Activated naive CD8-positive, alpha-beta T cell (primary cell): ENCODE measurements around the gene AMN.
"Not testable (repeated sequence)": the region's sequence is repeated elsewhere in the genome, so short reads cannot be mapped to it uniquely, and the experiment has no call there.

ENCODE experiments used
- H3K27ac Mint-ChIP-seq: one replicate; pipeline ENCODE4 v1.8.0; 2021; ENCODE audit warnings: mixed read lengths
- H3K27me3 Mint-ChIP-seq: one replicate; pipeline ENCODE4 v1.8.0; 2021; ENCODE audit warnings: mixed read lengths
- H3K36me3 Mint-ChIP-seq: one replicate; pipeline ENCODE4 v1.8.0; 2021; ENCODE audit warnings: mixed read lengths
- H3K4me1 Mint-ChIP-seq: one replicate; pipeline ENCODE4 v1.8.0; 2021; ENCODE audit warnings: low read depth, mixed read lengths
- H3K4me3 Mint-ChIP-seq: one replicate; pipeline ENCODE4 v1.8.0; 2021; ENCODE audit warnings: mild to moderate bottlenecking, mixed read lengths
- H3K9me3 Mint-ChIP-seq: one replicate; pipeline ENCODE4 v1.8.0; 2021; ENCODE audit warnings: low read depth, mixed read lengths

Gene AMN

DNA sequence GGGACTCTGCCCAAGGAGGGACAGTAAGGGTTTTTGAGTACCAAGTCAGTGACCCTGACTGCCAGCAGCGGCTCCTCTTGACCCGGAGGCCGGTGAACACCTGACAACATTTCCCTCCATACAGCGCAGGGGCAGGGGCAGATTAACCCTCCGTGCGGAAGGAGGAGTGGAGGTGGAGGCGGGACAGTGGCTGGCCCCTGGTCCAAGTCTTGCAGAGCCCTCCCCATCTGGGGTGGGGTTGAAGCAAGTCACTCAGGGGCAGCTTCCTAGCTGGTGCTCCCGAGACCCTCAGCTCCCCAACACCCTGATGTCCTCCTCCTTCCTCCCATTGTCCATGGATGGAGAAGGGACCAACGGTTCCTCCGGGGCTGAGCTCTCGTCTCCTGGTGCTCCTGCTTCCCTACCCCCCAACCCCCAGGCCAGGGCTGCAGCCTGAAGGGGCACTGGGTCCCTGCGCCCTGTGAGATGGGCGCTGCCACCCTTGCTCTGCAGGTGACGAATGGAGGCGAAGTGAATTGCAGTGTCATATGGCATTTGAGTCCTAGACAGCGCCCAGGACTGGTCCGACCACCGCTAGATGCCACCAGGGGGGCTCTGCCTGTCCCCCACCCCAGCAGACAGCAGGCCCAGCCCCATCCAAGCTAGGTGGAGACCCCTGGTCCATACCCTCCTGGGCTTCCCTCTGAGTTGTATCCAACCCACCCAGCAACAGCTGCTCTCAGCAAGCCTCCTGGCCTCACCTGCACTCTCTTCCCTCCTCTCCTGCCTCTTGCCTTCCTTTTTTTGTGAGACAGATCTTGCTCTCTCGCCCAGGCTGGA is 7.0 kb upstream of the AMN start:
- H3K36me3 Mint-ChIP-seq: no peaks in the 10 kb centered on the region
- H3K4me1 Mint-ChIP-seq: no peaks in the 10 kb centered on the region
- H3K27me3 Mint-ChIP-seq: no peaks in the 10 kb centered on the region
- H3K4me3 Mint-ChIP-seq: no peak overlapping the region
- H3K27ac Mint-ChIP-seq: peak overlapping the region; percentile 50
- H3K9me3 Mint-ChIP-seq: no peaks in the 10 kb centered on the region

DNA sequence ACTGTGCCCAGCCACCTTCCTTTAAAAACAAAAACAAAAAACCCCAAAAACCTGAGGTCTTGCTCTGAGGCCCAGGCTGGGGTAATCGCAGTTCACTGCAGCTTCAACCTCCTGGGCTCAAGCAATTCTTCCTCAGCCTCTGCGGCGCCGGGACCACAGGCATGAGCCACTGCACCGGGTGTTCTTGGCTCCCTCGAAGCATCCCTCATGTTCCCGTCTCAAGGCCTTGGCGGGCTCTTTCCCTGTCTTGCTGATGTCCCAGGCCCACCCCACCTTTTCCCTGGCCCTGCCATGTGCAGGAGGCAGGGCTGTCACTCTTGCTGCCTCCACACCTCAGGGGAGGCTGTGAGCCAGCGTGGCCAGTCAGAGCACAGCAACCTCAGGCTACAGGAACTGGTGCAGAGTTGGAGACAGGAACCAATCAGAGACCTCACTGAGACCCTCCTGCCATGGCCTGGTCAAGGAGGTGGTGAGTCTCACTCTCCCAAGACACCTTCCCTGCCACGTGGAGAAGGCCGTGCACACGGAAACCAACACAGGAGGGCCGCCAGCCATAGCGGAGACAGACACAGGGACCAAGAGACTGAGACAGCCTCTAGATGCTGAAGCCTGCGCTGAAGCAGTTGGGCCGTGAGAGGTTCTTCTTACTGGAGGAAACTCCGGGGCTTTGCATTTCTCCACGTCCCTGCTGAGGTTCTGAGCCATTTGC is 6.0 kb upstream of the AMN start:
- Mint-ChIP-seq H3K4me1 (no peaks in the 10 kb centered on the region), H3K36me3 (no peaks in the 10 kb centered on the region), H3K4me3 (no peak overlapping the region), H3K27me3 (no peaks in the 10 kb centered on the region), H3K27ac (no peak overlapping the region), H3K9me3 (no peaks in the 10 kb centered on the region)

DNA sequence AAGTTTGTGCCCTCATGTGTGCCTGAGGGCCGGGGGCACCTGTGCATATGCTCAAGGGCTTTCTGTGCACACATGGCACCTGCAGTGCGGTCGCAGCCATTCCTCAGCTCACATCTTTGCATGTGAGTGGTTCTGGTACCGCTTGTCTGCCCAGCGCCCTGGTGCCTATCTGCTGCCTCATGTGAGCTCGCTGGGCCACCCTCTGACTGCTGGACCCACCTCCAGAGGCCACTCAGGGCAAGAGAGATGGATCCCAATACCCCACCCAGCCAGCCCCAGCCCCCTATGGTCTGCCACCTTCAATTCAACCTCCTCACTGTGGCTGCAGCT is 5.4 kb upstream of the AMN start:
- H3K9me3 Mint-ChIP-seq: no peaks in the 10 kb centered on the region
- H3K4me1 Mint-ChIP-seq: no peaks in the 10 kb centered on the region
- no peaks in the 10 kb centered on the region for H3K27me3 Mint-ChIP-seq
- H3K4me3 Mint-ChIP-seq: no peak overlapping the region
- no peaks in the 10 kb centered on the region for H3K36me3 Mint-ChIP-seq
- no peak overlapping the region for H3K27ac Mint-ChIP-seq

DNA sequence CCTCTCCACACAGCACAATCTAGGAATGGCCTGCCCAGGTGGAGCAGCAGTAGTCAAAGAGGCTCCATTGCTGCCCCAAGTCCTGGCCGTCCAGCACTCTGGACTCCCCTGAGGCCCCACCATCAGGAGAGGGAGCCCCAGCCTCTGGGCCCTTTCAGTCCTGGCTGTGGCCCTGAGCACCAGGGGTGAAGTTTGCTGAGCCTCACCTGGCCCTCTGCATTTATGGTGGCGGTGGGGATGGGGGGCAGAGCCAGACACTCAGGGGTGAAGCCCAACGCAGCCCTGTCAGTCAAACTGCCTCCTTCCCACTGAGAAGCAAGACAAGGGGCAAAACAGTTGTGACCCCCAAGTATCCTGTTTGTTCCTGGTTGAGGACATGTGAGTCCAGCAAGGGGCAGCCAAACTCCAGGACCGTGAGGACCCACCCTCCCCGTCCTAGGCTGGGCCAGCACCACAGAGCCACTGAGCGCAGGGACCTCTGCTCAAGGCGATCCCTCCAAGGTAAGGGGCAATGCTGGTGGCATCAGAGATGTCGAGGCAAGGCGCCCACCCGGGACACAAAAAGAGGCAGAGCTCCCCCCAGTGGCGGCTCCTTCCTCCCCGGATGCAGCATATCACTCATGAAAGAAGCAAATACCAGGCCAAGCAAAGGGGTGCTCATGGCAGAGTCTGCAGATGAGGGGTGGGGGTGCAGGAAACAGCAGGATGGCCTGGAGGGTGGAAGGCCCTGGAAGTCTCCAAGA is 4.8 kb upstream of the AMN start:
- H3K4me3 Mint-ChIP-seq: no peak overlapping the region
- H3K4me1 Mint-ChIP-seq: no peaks in the 10 kb centered on the region
- no peaks in the 10 kb centered on the region for H3K27me3 Mint-ChIP-seq
- H3K9me3 Mint-ChIP-seq: no peaks in the 10 kb centered on the region
- no peak overlapping the region for H3K27ac Mint-ChIP-seq
- no peaks in the 10 kb centered on the region for H3K36me3 Mint-ChIP-seq

DNA sequence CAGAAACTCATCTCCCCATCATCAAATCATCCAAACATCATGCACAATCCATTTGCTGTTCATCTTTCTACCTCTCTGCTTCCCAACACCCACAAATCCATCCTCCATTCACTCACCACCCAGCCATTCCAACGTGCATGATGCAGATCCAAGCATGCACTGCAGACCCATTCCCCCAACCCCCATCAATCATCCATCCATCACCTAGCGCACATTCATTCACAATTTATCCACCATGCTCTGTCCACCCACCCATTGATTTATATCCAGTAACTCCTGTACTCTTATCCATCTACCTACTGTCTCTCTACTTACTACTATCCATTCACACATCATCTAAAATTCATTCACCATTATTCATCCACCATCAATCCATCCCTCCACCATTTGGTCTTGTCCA is 4.0 kb upstream of the AMN start:
- Mint-ChIP-seq H3K27me3 (no peaks in the 10 kb centered on the region), H3K27ac (no peak overlapping the region), H3K4me3 (no peak overlapping the region), H3K9me3 (no peaks in the 10 kb centered on the region), H3K36me3 (no peaks in the 10 kb centered on the region), H3K4me1 (peaks cover 4% of the 10 kb centered on the region)

GRCh38 chr14:102920273-102920997 is 2.0 kb upstream of the AMN start:
- Mint-ChIP-seq H3K4me1 (peaks cover 9% of the 10 kb centered on the region), H3K27me3 (no peaks in the 10 kb centered on the region), H3K36me3 (no peaks in the 10 kb centered on the region), H3K4me3 (no peak overlapping the region), H3K27ac (no peak overlapping the region), H3K9me3 (no peaks in the 10 kb centered on the region)

DNA sequence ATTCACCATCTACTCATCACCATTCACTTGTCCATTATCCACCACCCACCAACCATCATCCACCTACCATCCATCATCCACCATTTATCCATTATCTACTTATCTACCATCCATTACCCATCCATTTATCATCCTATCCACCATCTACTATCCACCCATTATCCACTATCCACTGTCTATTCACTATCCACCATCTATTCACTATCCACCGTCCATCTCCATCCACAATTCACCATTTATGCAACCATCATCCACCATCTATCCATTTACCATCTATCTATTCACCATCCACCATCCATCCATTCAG is 1.5 kb upstream of the AMN start:
- H3K9me3 Mint-ChIP-seq: no peaks in the 10 kb centered on the region
- H3K4me1 Mint-ChIP-seq: peaks cover 11% of the 10 kb centered on the region
- H3K27ac Mint-ChIP-seq: no peak overlapping the region
- H3K27me3 Mint-ChIP-seq: peaks cover 2% of the 10 kb centered on the region
- H3K4me3 Mint-ChIP-seq: no peak overlapping the region
- H3K36me3 Mint-ChIP-seq: no peaks in the 10 kb centered on the region

GRCh38 chr14:102923201-102923924 is 900 bp downstream of the AMN start:
- H3K27me3 Mint-ChIP-seq: peaks cover 6% of the 10 kb centered on the region
- peak overlapping the region; percentile 61 for H3K4me3 Mint-ChIP-seq
- H3K4me1 Mint-ChIP-seq: peaks cover 13% of the 10 kb centered on the region
- H3K9me3 Mint-ChIP-seq: no peaks in the 10 kb centered on the region
- H3K27ac Mint-ChIP-seq: peak overlapping the region; percentile 47
- no peaks in the 10 kb centered on the region for H3K36me3 Mint-ChIP-seq

DNA sequence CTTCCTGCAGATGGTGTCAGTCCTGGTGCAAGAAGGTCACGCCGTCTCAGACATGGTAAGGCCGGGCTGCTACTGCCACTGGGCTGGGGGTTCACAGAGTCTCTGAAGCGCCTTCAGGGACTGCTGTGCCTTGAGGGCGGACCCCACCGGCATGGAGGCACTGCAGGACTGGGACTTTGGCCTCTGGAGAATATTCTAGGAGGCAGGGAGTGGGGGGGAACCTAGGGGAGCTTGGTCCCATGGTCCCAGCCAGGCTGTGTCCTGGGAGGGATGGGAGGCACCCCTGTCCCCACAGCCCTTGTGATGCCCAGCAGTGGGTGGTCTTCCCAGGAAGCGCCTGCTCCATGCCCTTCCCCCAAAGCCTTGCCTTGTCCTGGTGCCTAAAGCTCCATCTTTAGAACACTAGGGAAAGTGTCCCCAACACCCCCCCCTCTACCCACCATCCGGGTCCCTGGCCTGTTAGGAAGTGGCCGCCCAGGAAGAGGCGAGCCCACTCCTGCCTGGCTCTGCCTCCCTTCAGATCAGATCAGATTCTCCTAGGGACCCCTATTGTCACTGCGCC is 1.5 kb downstream of the AMN start:
- Mint-ChIP-seq H3K27me3 (peaks cover 6% of the 10 kb centered on the region), H3K36me3 (no peaks in the 10 kb centered on the region), H3K4me1 (peaks cover 13% of the 10 kb centered on the region), H3K27ac (no peak overlapping the region), H3K4me3 (peak overlapping the region; percentile 28), H3K9me3 (no peaks in the 10 kb centered on the region)

- no peak overlapping the region for H3K27ac Mint-ChIP-seq
- H3K4me3 Mint-ChIP-seq: no peak overlapping the region
- no peaks in the 10 kb centered on the region for H3K36me3 Mint-ChIP-seq
- H3K9me3 Mint-ChIP-seq: no peaks in the 10 kb centered on the region
- H3K4me1 Mint-ChIP-seq: peaks cover 13% of the 10 kb centered on the region
- H3K27me3 Mint-ChIP-seq: peaks cover 6% of the 10 kb centered on the region
Measured at GRCh38 chr14:102924632-102925588, 2.4 kb downstream of the AMN start.

DNA sequence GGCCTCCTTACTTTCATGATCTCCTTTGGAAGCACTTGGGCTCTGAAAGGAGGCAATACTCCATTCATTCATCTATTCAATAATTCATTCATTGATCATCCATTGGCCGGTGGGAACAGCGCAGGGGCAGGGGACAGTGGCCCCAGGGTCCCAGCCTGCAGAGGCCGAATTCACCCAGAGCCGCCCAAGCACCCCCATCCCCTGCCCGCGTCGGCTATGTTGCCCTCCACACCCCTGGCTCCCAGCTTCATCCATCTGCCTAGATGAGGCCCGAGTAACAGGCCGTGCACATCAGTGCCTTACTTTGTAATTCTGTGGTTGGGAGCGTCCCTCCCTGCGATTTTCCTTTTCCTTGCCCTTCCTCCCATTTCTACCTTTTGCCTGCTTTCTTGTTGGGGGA is 3.2 kb downstream of the AMN start:
- Mint-ChIP-seq H3K9me3 (no peaks in the 10 kb centered on the region), H3K27me3 (peaks cover 6% of the 10 kb centered on the region), H3K36me3 (no peaks in the 10 kb centered on the region), H3K4me3 (no peak overlapping the region), H3K4me1 (peaks cover 13% of the 10 kb centered on the region), H3K27ac (no peak overlapping the region)

- no peak overlapping the region for H3K4me3 Mint-ChIP-seq
- no peak overlapping the region for H3K27ac Mint-ChIP-seq
- H3K36me3 Mint-ChIP-seq: no peaks in the 10 kb centered on the region
- H3K4me1 Mint-ChIP-seq: peaks cover 13% of the 10 kb centered on the region
- H3K27me3 Mint-ChIP-seq: peaks cover 6% of the 10 kb centered on the region
- H3K9me3 Mint-ChIP-seq: no peaks in the 10 kb centered on the region
Measured at GRCh38 chr14:102926104-102926503, 3.6 kb downstream of the AMN start.

GRCh38 chr14:102926840-102927239 is 4.4 kb downstream of the AMN start:
- H3K27me3 Mint-ChIP-seq, H3K36me3 Mint-ChIP-seq, H3K9me3 Mint-ChIP-seq, H3K4me3 Mint-ChIP-seq, H3K27ac Mint-ChIP-seq: not testable (repeated sequence)
- H3K4me1 Mint-ChIP-seq: peaks cover 13% of the 10 kb centered on the region
